ENCODE data around the gene COA6. TPM values are rescaled to one million over a fixed set of nuclear protein-coding genes. Genes with fewer than 3 reads are reported as not detected.

COA6 gene
- total RNA-seq, 3 donors from 2014 or later (not counting 1 experiment from before 2014, with no cell fraction given): 8.9 to 11.8 (median 11.6) TPM

GRCh38 chr1:234368320-234369032 lies 4.8 kb upstream of the COA6 start:
- Histone ChIP-seq H3K4me3 (ENCODE audit: low read length) (no peak overlapping the region), H3K4me1 (ENCODE audit: control insufficient read depth, insufficient read depth, low read length) (peaks cover 3% of the 10 kb centered on the region), H3K9me3 (ENCODE audit: control insufficient read depth, insufficient read depth, low read length) (no peaks in the 10 kb centered on the region), H3K27me3 (ENCODE audit: control insufficient read depth, insufficient read depth, low read length) (no peaks in the 10 kb centered on the region), H3K27ac (ENCODE audit: low read length) (no peak overlapping the region), H3K36me3 (ENCODE audit: control insufficient read depth, insufficient read depth, low read length) (no peaks in the 10 kb centered on the region)
- Mint-ChIP-seq H3K27ac (no peak overlapping the region), H3K36me3 (no peaks in the 10 kb centered on the region), H3K27me3 (ENCODE audit: low read depth in 2 of 2) (no peaks in the 10 kb centered on the region), H3K4me1 (peaks cover 13% of the 10 kb centered on the region in 2 donors), H3K9me3 (no peaks in the 10 kb centered on the region), H3K4me3 (no peak overlapping the region)
- 75% methylated on average over 12 of the region's 12 CpGs for WGBS (ENCODE audit: insufficient coverage)
- intact Hi-C loops (cut with micrococcal nuclease): no loop called here
- peak in 1 of 2 donors; percentile 54 for DNase-seq
- no peak for ATAC-seq
- no peak for TF ChIP-seq CTCF (IDR thresholded peaks at IDR 0.05)

- intact Hi-C loops (cut with micrococcal nuclease): no loop called here
- Mint-ChIP-seq H3K27me3 (ENCODE audit: low read depth in 2 of 2) (no peaks in the 10 kb centered on the region), H3K4me3 (no peak overlapping the region), H3K4me1 (peaks cover 18 to 19% of the 10 kb centered on the region in 2 donors), H3K9me3 (no peaks in the 10 kb centered on the region), H3K27ac (no peak overlapping the region), H3K36me3 (no peaks in the 10 kb centered on the region)
- no peak for TF ChIP-seq CTCF (IDR thresholded peaks at IDR 0.05)
- Histone ChIP-seq H3K36me3 (ENCODE audit: control insufficient read depth, insufficient read depth, low read length) (no peaks in the 10 kb centered on the region), H3K9me3 (ENCODE audit: control insufficient read depth, insufficient read depth, low read length) (no peaks in the 10 kb centered on the region), H3K27ac (ENCODE audit: low read length) (no peak overlapping the region), H3K4me3 (ENCODE audit: low read length) (no peak overlapping the region), H3K27me3 (ENCODE audit: control insufficient read depth, insufficient read depth, low read length) (no peaks in the 10 kb centered on the region), H3K4me1 (ENCODE audit: control insufficient read depth, insufficient read depth, low read length) (peaks cover 6% of the 10 kb centered on the region)
- DNase-seq (no peak), ATAC-seq (no peak)
- 66% methylated on average over 2 of the region's 3 CpGs for WGBS (ENCODE audit: insufficient coverage)
These were observed 4.2 kb upstream of the COA6 start for GRCh38 chr1:234369033-234369430.

- Mint-ChIP-seq H3K4me3 (no peak overlapping the region), H3K36me3 (no peaks in the 10 kb centered on the region), H3K27me3 (ENCODE audit: low read depth in 2 of 2) (no peaks in the 10 kb centered on the region), H3K27ac (no peak overlapping the region), H3K9me3 (no peaks in the 10 kb centered on the region), H3K4me1 (peaks cover 25 to 26% of the 10 kb centered on the region in 2 donors)
- intact Hi-C loops (cut with micrococcal nuclease): loop anchor here (10.0 kb wide), 1 partner anchor 1135 kb away; the partner anchor contains the start of gene B3GALNT2
- no peak overlapping the region for H3K4me3 ChIP-seq (ENCODE audit: low read length)
- no peaks in the 10 kb centered on the region for H3K27me3 ChIP-seq (ENCODE audit: control insufficient read depth, insufficient read depth, low read length)
- ATAC-seq (no peak), DNase-seq (no peak)
- H3K27ac ChIP-seq (ENCODE audit: low read length): no peak overlapping the region
- H3K36me3 ChIP-seq (ENCODE audit: control insufficient read depth, insufficient read depth, low read length): no peaks in the 10 kb centered on the region
- no peaks in the 10 kb centered on the region for H3K9me3 ChIP-seq (ENCODE audit: control insufficient read depth, insufficient read depth, low read length)
- TF ChIP-seq CTCF (IDR thresholded peaks at IDR 0.05): no peak
- H3K4me1 ChIP-seq (ENCODE audit: control insufficient read depth, insufficient read depth, low read length): peaks cover 11% of the 10 kb centered on the region
- WGBS (ENCODE audit: insufficient coverage): no CpG with 5 or more reads among the region's 1 CpG
These were observed 3.5 kb upstream of the COA6 start for GRCh38 chr1:234369784-234370183.

Measured in natural killer cell (primary cell).